Measurements from ENCODE around the gene ACP6.
A peak's percentile ranks its signal among the peaks of the same experiment; 100 is the strongest.

The ACP6 gene

DNA sequence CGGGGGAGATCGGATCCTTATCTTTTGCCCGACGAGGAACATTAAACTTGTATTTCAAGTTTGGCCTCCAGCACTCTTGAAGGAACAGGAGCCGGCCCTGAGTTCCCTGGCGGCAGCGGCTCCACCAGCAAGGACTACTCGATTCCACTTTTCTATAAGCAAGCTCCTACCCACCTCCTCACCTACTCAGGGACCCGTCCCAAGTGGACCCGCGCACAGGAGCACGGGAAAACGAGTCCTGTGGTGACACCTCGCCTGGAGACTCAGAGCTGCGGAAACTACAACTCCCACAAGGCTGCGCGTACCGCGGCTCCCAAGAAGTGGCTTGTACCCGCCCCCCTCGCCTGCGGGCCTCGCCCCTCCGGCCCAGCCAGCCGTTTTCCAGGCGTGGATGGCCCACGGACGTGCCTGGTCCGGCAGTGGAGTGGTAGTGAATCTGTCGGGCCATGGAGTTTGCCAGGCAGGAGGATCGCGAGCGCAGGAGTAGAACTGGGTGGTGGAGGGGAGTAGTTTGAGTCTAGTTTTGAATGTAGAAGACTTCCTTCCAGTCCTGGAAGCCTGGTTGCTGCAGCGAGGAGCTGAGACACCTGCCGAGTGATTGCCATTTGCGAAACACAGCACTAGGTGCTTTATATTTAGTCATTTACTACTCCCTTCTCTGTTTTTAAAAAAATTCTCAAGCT lies at the start of gene ACP6:
ACP6 (minus strand) TSS at position 206 of the 683 bp plus-strand sequence. CDS start 476 bp downstream, outside the sequence.
- TF ChIP-seq, protein P1, sequence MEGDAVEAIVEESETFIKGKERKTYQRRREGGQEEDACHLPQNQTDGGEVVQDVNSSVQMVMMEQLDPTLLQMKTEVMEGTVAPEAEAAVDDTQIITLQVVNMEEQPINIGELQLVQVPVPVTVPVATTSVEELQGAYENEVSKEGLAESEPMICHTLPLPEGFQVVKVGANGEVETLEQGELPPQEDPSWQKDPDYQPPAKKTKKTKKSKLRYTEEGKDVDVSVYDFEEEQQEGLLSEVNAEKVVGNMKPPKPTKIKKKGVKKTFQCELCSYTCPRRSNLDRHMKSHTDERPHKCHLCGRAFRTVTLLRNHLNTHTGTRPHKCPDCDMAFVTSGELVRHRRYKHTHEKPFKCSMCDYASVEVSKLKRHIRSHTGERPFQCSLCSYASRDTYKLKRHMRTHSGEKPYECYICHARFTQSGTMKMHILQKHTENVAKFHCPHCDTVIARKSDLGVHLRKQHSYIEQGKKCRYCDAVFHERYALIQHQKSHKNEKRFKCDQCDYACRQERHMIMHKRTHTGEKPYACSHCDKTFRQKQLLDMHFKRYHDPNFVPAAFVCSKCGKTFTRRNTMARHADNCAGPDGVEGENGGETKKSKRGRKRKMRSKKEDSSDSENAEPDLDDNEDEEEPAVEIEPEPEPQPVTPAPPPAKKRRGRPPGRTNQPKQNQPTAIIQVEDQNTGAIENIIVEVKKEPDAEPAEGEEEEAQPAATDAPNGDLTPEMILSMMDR (IDR thresholded peaks at IDR 0.05): no peak
- Histone ChIP-seq H3K27ac (peak within 1 kb of the TSS; percentile 88), H3K4me3 (ENCODE audit: low read depth in 1 of 2, low read length in 1 of 2) (peak within 1 kb of the TSS; percentile 83 to 90), H3K9me3 (no peaks in the 10 kb centered on the region), H3K36me3 (no peaks in the 10 kb centered on the region), H3K27me3 (no peaks in the 10 kb centered on the region), H3K4me1 (ENCODE audit: control insufficient read depth in 1 of 2, insufficient read depth in 1 of 2, low read depth in 1 of 2, low read length in 1 of 2) (peaks cover 27 to 32% of the 10 kb centered on the region in 2 experiments)

DNA sequence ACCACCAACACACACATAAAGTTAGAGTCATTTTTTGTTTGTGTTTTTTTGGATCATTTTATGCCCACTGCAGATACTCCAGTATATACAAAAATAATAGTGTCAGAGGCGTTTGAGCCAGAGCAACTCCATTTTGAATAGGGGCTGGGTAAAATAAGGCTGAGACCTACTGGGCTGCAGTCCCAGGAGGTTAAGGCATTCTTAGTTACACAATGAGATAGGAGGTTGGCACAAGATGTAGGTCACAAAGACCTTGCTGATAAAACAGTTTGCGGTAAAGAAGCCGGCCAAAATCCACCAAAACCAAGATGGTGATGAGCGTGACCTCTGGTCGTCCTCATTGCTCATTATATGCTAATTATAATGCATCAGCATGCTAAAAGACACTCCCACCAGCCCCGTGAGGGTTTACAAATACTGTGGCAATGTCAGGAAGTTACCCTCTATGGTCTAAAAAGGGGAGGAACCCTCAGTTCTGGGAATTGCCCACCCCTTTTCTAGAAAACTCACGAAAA lies 49.4 kb upstream of the ACP6 start:
- TF ChIP-seq, protein P1 (IDR thresholded peaks at IDR 0.05): no peak
- Histone ChIP-seq H3K27ac (no peak overlapping the region), H3K4me3 (ENCODE audit: low read depth in 1 of 2, low read length in 1 of 2) (no peak overlapping the region), H3K4me1 (ENCODE audit: control insufficient read depth in 1 of 2, insufficient read depth in 1 of 2, low read depth in 1 of 2, low read length in 1 of 2) (peaks cover 8 to 10% of the 10 kb centered on the region in 2 experiments), H3K27me3 (peaks cover 10% of the 10 kb centered on the region), H3K36me3 (no peaks in the 10 kb centered on the region), H3K9me3 (no peaks in the 10 kb centered on the region)

DNA sequence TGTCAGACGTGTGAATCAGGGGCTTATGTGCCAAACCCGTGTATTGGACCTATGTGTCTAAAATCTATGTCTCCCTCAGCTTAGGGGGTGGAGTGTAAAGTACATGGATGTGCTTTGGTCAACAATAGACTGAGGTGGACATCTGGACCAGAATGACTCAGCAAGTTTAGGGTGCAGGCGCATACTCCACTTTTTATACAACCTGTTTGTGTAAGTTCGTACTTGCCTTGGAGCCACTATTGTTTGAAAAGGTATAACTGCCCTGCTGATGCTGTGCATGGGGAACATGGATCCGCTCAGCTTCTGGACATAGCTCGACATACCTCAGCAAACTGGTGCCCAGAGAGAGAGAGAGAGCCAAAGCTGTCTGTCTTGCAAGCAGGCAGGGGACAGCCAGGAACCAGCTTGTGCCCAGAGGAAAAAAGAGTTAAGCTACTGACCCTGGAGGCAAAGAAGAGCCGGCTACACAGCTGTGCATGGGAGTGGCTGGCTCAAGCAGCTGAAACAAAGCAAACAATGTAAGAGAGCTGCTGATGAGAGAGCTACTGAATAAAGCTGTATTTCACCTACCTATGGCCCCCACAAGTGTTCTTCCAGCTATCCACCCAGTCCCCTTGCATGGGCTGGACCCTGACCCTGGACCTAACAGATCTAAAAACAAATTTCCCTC lies 48.8 kb upstream of the ACP6 start:
- peaks cover 8 to 10% of the 10 kb centered on the region in 2 experiments for H3K4me1 ChIP-seq (ENCODE audit: control insufficient read depth in 1 of 2, insufficient read depth in 1 of 2, low read depth in 1 of 2, low read length in 1 of 2)
- peaks cover 16% of the 10 kb centered on the region for H3K27me3 ChIP-seq
- TF ChIP-seq, protein P1 (IDR thresholded peaks at IDR 0.05): no peak
- no peaks in the 10 kb centered on the region for H3K9me3 ChIP-seq
- no peak overlapping the region for H3K27ac ChIP-seq
- H3K36me3 ChIP-seq: no peaks in the 10 kb centered on the region
- no peak overlapping the region for H3K4me3 ChIP-seq (ENCODE audit: low read depth in 1 of 2, low read length in 1 of 2)

DNA sequence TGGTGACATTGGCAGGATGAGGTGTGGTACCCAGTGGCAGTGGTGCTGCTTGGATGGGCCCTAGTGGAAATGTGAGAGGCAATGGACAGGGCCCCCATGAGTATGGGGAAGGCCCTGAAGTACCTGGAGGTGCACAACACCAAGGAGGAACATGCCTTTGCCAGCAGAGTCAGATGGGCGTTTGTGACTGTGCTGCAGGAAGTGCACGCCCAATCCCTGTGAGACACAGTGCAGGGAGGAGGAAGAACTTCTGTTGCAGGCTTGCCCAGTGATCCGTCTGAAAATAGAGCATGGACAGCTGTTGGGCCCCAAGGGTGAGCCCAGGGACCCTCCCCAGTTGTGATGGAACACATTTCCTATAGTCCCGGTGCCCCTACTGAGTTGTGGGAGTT lies 47.4 kb upstream of the ACP6 start:
- Histone ChIP-seq H3K27me3 (peaks cover 29% of the 10 kb centered on the region), H3K27ac (no peak overlapping the region), H3K4me1 (ENCODE audit: control insufficient read depth in 1 of 2, insufficient read depth in 1 of 2, low read depth in 1 of 2, low read length in 1 of 2) (peaks cover 8 to 10% of the 10 kb centered on the region in 2 experiments), H3K4me3 (ENCODE audit: low read depth in 1 of 2, low read length in 1 of 2) (no peak overlapping the region), H3K9me3 (no peaks in the 10 kb centered on the region), H3K36me3 (no peaks in the 10 kb centered on the region)
- TF ChIP-seq, protein P1 (IDR thresholded peaks at IDR 0.05): no peak

DNA sequence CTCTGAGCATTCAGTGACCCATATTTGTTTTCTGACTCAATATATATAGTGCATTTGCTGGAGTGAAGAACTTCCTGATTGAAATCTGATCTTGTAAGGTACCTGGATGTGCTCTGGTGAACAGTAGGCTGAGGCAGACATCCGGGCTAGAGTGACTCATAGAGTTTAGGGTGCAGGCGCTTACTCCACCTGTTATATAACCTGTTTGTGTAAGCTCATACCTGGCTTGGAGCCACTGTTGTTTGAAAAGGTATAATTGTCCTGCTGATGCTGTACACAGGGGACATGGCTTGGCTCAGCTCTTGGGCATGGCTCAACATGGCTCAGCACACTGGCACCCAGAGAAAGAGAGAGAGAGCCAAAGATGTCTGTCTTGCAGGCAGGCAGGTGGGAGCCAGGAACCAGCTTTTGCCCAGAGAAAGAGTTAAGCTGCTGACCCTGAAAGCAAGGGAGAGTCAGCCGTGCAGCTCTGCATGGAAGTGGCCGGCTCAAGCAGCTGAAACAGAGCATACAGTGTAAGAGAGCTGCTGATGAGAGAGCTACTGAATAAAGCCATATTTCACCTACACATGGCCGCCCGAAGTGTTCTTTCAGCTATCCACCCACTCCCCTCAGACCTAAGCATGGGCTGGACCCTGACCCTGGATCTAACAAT lies 46.9 kb upstream of the ACP6 start:
- Histone ChIP-seq H3K4me1 (ENCODE audit: control insufficient read depth in 1 of 2, insufficient read depth in 1 of 2, low read depth in 1 of 2, low read length in 1 of 2) (peaks cover 8 to 9% of the 10 kb centered on the region in 2 experiments), H3K4me3 (ENCODE audit: low read depth in 1 of 2, low read length in 1 of 2) (no peak overlapping the region), H3K27me3 (peaks cover 34% of the 10 kb centered on the region), H3K9me3 (no peaks in the 10 kb centered on the region), H3K36me3 (no peaks in the 10 kb centered on the region), H3K27ac (no peak overlapping the region)
- TF ChIP-seq, protein P1 (IDR thresholded peaks at IDR 0.05): no peak
